Liver (tissue), 3 donors: ENCODE measurements around the gene PPP2R2C.

Experiments
- CTCF ChIP-seq: fragments of 150-350 bp; IDR thresholded peaks from 2 replicates; pipeline ENCODE4 v1.5.1; 2017; ENCODE audit warnings: improper control_type of control experiment, low read depth, low read length; ENCODE audit not compliant: missing input control
- FOXA1 ChIP-seq: IDR thresholded peaks from 2 replicates; pipeline ENCODE4 v1.6.1; 2016; ENCODE audit warnings: antibody characterized with exemption
- JUND ChIP-seq, 2 donors: IDR thresholded peaks; 2 replicates each; pipeline ENCODE4 v1.6.1; 2016; ENCODE audit warnings: antibody characterized with exemption in 2 of 2
- MAX ChIP-seq: IDR thresholded peaks from 2 replicates; pipeline ENCODE4 v1.6.1; 2016; ENCODE audit warnings: antibody characterized with exemption
- RAD21 ChIP-seq, 2 donors: IDR thresholded peaks; 2 replicates each; pipeline ENCODE4 v1.6.1; 2016; ENCODE audit warnings: antibody characterized with exemption in 2 of 2, mild to moderate bottlenecking in 2 of 2
- REST ChIP-seq: IDR thresholded peaks from 2 replicates; pipeline ENCODE4 v1.6.1; 2016; ENCODE audit warnings: antibody characterized with exemption, mild to moderate bottlenecking
- SP1 ChIP-seq: IDR thresholded peaks from 2 replicates; pipeline ENCODE4 v1.6.1; 2018; ENCODE audit warnings: antibody characterized with exemption, mild to moderate bottlenecking
- TAF1 ChIP-seq: conservative IDR thresholded peaks from 2 replicates; pipeline ENCODE4 v1.6.1; 2016; ENCODE audit warnings: antibody characterized with exemption, mild to moderate bottlenecking
- YY1 ChIP-seq: IDR thresholded peaks from 2 replicates; pipeline ENCODE4 v1.6.1; 2016; ENCODE audit warnings: antibody characterized with exemption, mild to moderate bottlenecking
- donor health status: healthy.
- donor health status: healthy.

DNA sequence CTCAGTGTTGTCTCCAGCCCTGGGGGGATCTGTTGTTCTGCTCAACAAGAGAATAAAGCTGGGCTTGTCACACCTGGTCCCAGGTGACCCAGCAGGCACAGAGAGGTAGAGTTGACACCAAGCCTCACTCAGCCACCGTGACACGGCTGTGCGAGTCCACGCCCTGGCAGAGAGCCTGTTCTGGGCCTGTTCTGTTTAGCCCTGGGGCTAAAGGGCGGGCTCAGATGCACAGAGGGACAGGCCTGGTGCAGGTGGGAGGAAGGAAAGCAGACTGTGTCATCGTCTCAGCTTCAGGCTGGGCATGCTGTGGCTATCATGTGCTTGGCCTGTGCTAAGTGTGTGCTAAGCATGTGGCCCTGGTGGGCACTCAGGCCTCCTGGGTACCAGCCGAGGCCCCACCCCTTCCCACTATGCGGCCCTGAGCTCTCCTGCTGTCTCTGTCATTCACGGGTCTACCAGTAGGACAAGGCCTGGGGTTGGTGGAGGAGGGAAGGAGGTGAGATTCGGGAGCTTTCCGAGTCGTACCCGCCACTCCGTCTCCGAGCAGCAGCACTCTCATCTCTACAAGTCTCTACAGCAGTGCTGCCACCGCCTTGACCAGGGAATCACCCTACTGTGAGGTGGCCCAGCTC is 191.9 kb downstream of the PPP2R2C start:
- TF ChIP-seq CTCF (no peak), RAD21 (IDR thresholded peaks at IDR 0.05) (no peak), MAX (no peak), REST (no peak), FOXA1 (no peak), JUND (IDR thresholded peaks at IDR 0.05) (no peak), SP1 (no peak), TAF1 (no peak), YY1 (no peak)
